Suprapubic skin (tissue), 4 donors: Measurements from ENCODE around the gene IL17REL. TPM values are rescaled to one million over a fixed set of nuclear protein-coding genes. Genes with fewer than 3 reads are reported as not detected.

Experiments used
- DNase-seq, 2 donors: peaks; one replicate each; pipeline ENCODE4 v3.0.0-alpha.2; 2019; ENCODE audit warnings: low spot score in 2 of 2
- H3K27ac ChIP-seq: fragments of 200-600 bp; sonication (generic); one replicate; pipeline ENCODE4 v1.5.1; 2019
- H3K27me3 ChIP-seq: fragments of 200-600 bp; sonication (generic); one replicate; pipeline ENCODE4 v1.5.1; 2019
- H3K36me3 ChIP-seq: fragments of 200-600 bp; sonication (generic); one replicate; pipeline ENCODE4 v1.5.1; 2019
- H3K4me1 ChIP-seq: fragments of 200-600 bp; sonication (generic); one replicate; pipeline ENCODE4 v1.5.1; 2019
- H3K4me3 ChIP-seq: fragments of 200-600 bp; sonication (generic); one replicate; pipeline ENCODE4 v1.5.1; 2019; ENCODE audit warnings: mild to moderate bottlenecking
- H3K9me3 ChIP-seq: fragments of 200-600 bp; sonication (generic); one replicate; pipeline ENCODE4 v1.5.1; 2019
- CTCF ChIP-seq, 2 donors: fragments of 200-600 bp in 1 of 2; fragments of 450-650 bp in 1 of 2; sonication (generic) in 1 of 2; IDR thresholded peaks; one replicate each; pipeline ENCODE4 v1.5.1; 2016 to 2019; ENCODE audit warnings: antibody characterized with exemption in 2 of 2, mild to moderate bottlenecking in 1 of 2, moderate library complexity in 1 of 2
- EP300 ChIP-seq: sonication (generic); formaldehyde crosslinking; IDR thresholded peaks from one replicate; pipeline ENCODE4 v1.6.1; 2017; ENCODE audit warnings: antibody characterized with exemption
- POLR2A ChIP-seq, 2 donors: fragments of 450-650 bp; IDR thresholded peaks; one replicate each; pipeline ENCODE4 v1.6.1; 2017; ENCODE audit warnings: antibody characterized with exemption in 2 of 2, mild to moderate bottlenecking in 2 of 2, moderate library complexity in 2 of 2
- POLR2AphosphoS5 ChIP-seq, 3 donors: sonication (generic); formaldehyde crosslinking; IDR thresholded peaks; one replicate each; pipeline ENCODE4 v1.6.1; 2017; ENCODE audit warnings: antibody characterized with exemption in 3 of 3
- WGBS: methylation state at CpG from one replicate; pipeline ENCODE4 v1.1.5; 2018; 5-methylcytosine and 5-hydroxymethylcytosine counted together
- total RNA-seq, 4 donors: library from RNA; depleted of rRNA; stranded (reverse); fragments of >200 nt; gene quantifications; one replicate each; pipeline ENCODE4 v1.1.0, GENCODE V29; 2016

The IL17REL gene
- total RNA-seq, 4 donors from 2014 or later = not detected

GRCh38 chr22:49962012-49962750 is 50.4 kb downstream of the IL17REL start:
- H3K9me3 ChIP-seq = no peaks in the 10 kb centered on the region
- WGBS = no CpG with 5 or more reads among the region's 70 CpGs
- TF ChIP-seq CTCF (IDR thresholded peaks at IDR 0.05) (no peak), POLR2AphosphoS5 (IDR thresholded peaks at IDR 0.05) (peak in 2 of 3 donors; percentile 24 to 47), EP300 (no peak), POLR2A (IDR thresholded peaks at IDR 0.05) (peak in 1 of 2 donors; percentile 43)
- H3K36me3 ChIP-seq = peaks cover 32% of the 10 kb centered on the region
- DNase-seq = peak; percentile 92 to 94
- peak overlapping the region; percentile 99 for H3K27ac ChIP-seq
- H3K4me3 ChIP-seq = peak overlapping the region; percentile 97
- H3K27me3 ChIP-seq = no peaks in the 10 kb centered on the region
- peaks cover 65% of the 10 kb centered on the region for H3K4me1 ChIP-seq

GRCh38 chr22:49961601-49962011 is 51.0 kb downstream of the IL17REL start:
- Histone ChIP-seq H3K36me3 (peaks cover 32% of the 10 kb centered on the region), H3K4me1 (peaks cover 62% of the 10 kb centered on the region), H3K27ac (peak overlapping the region; percentile 99), H3K27me3 (no peaks in the 10 kb centered on the region), H3K9me3 (no peaks in the 10 kb centered on the region), H3K4me3 (peak overlapping the region; percentile 97)
- WGBS = 2% methylated on average over 11 of the region's 49 CpGs
- TF ChIP-seq EP300 (no peak), CTCF (IDR thresholded peaks at IDR 0.05) (no peak), POLR2AphosphoS5 (IDR thresholded peaks at IDR 0.05) (peak in 1 of 3 donors; percentile 9)
- DNase-seq = peak in 1 of 2 donors; percentile 84

- TF ChIP-seq POLR2A (IDR thresholded peaks at IDR 0.05) (no peak), CTCF (IDR thresholded peaks at IDR 0.05) (peak in 1 of 2 donors; percentile 11), EP300 (no peak), POLR2AphosphoS5 (IDR thresholded peaks at IDR 0.05) (no peak)
- peak overlapping the region; percentile 97 for H3K4me3 ChIP-seq
- H3K36me3 ChIP-seq = peaks cover 32% of the 10 kb centered on the region
- no CpG with 5 or more reads among the region's 84 CpGs for WGBS
- H3K27ac ChIP-seq = peak overlapping the region; percentile 99
- peak; percentile 78 to 79 for DNase-seq
- peaks cover 62% of the 10 kb centered on the region for H3K4me1 ChIP-seq
- H3K9me3 ChIP-seq = no peaks in the 10 kb centered on the region
- no peaks in the 10 kb centered on the region for H3K27me3 ChIP-seq
These were observed 51.5 kb downstream of the IL17REL start for GRCh38 chr22:49961005-49961600.

- Histone ChIP-seq H3K4me1 (peaks cover 62% of the 10 kb centered on the region), H3K36me3 (peaks cover 32% of the 10 kb centered on the region), H3K27me3 (no peaks in the 10 kb centered on the region), H3K4me3 (peak within 1 kb of the TSS; percentile 97), H3K27ac (peak within 1 kb of the TSS; percentile 99), H3K9me3 (no peaks in the 10 kb centered on the region)
- DNase-seq = peak; percentile 96 to 97
- WGBS = 0% methylated on average over 13 of the region's 137 CpGs
- TF ChIP-seq POLR2A (IDR thresholded peaks at IDR 0.05) = peak; percentile 79 to 93
- TF ChIP-seq EP300 = no peak
- peak in 1 of 3 donors; percentile 73 for TF ChIP-seq POLR2AphosphoS5 (IDR thresholded peaks at IDR 0.05)
These were observed 52.2 kb downstream of the IL17REL start, which contains the start of gene PIM3 for GRCh38 chr22:49960159-49961004. Gene PIM3, plus strand, starts transcription at chr22:49960772. Its CDS starts 176 bp downstream, at chr22:49960948.

- Histone ChIP-seq H3K36me3 (peaks cover 32% of the 10 kb centered on the region), H3K4me1 (peaks cover 62% of the 10 kb centered on the region), H3K27ac (peak overlapping the region; percentile 99), H3K4me3 (peak overlapping the region; percentile 97), H3K9me3 (no peaks in the 10 kb centered on the region), H3K27me3 (no peaks in the 10 kb centered on the region)
- WGBS = no CpG with 5 or more reads among the region's 21 CpGs
- peak in 1 of 2 donors; percentile 86 for DNase-seq
- TF ChIP-seq EP300 = no peak
These were observed 52.8 kb downstream of the IL17REL start for GRCh38 chr22:49959782-49960158.
